Stimulated activated CD8-positive, alpha-beta memory T cell treated with anti-CD3 and anti-CD28 coated beads, Interleukin-7, amount 100 ng/mL, for 24 hours (primary cell): ENCODE measurements around the gene MORF4L2.
"Not testable (repeated sequence)": the region's sequence is repeated elsewhere in the genome, so short reads cannot be mapped to it uniquely, and the experiment has no call there.

Experiments used
- DNase-seq: peaks from one replicate; pipeline ENCODE4 v3.0.0-alpha.2; 2020; ENCODE audit warnings: low read depth

The MORF4L2 gene

GRCh38 chrX:103678199-103678993, 8.1 kb downstream of the MORF4L2 start:
- DNase-seq = no peak

- DNase-seq = no peak
Measured at GRCh38 chrX:103674531-103675454, 11.7 kb downstream of the MORF4L2 start.

- no peak for DNase-seq
Measured at GRCh38 chrX:103669745-103670144, 16.8 kb downstream of the MORF4L2 start.

- no peak for DNase-seq
Measured at GRCh38 chrX:103666202-103667107, 20.0 kb downstream of the MORF4L2 start.

GRCh38 chrX:103663981-103664762, 22.3 kb downstream of the MORF4L2 start:
- no peak for DNase-seq

- not testable (repeated sequence) for DNase-seq
Measured at GRCh38 chrX:103659460-103659859, 27.0 kb downstream of the MORF4L2 start.

GRCh38 chrX:103658681-103659433, 27.6 kb downstream of the MORF4L2 start:
- DNase-seq = no peak

- DNase-seq = not testable (repeated sequence)
Measured at GRCh38 chrX:103657066-103657465, 29.4 kb downstream of the MORF4L2 start.

- no peak for DNase-seq
Measured at GRCh38 chrX:103656617-103657016, 29.9 kb downstream of the MORF4L2 start.

- DNase-seq = not testable (repeated sequence)
Measured at GRCh38 chrX:103655230-103656000, 31.1 kb downstream of the MORF4L2 start.

GRCh38 chrX:103651151-103651773, 35.2 kb downstream of the MORF4L2 start:
- no peak for DNase-seq

GRCh38 chrX:103647630-103648029, 38.9 kb downstream of the MORF4L2 start:
- DNase-seq = no peak

- no peak for DNase-seq
Measured at GRCh38 chrX:103644125-103644524, 42.4 kb downstream of the MORF4L2 start.

GRCh38 chrX:103640401-103641155, 45.9 kb downstream of the MORF4L2 start:
- no peak for DNase-seq

- not testable (repeated sequence) for DNase-seq
Measured at GRCh38 chrX:103638479-103639346, 47.8 kb downstream of the MORF4L2 start.

- DNase-seq = no peak
Measured at GRCh38 chrX:103637604-103638338, 48.7 kb downstream of the MORF4L2 start.

- DNase-seq = no peak
Measured at GRCh38 chrX:103635436-103635835, 51.1 kb downstream of the MORF4L2 start.
